Transverse colon (tissue), 4 donors: ENCODE measurements around the gene RMDN2.

ENCODE experiments used
- POLR2AphosphoS5 ChIP-seq, 3 donors: sonication (generic); formaldehyde crosslinking; IDR thresholded peaks; one replicate each; pipeline ENCODE4 v1.6.1; 2016; ENCODE audit warnings: antibody characterized with exemption in 3 of 3
- TF ChIP-seq, protein P1 (sequence below), 5 experiments: fragments of 200-600 bp in 3 of 5; fragments of 450-650 bp in 2 of 5; sonication (generic) in 3 of 5; IDR thresholded peaks; 1 replicate in 2 of 5; 2 replicates in 3 of 5; pipeline ENCODE4 v1.5.1; 2016 to 2017; ENCODE audit warnings: antibody characterized with exemption in 5 of 5, inconsistent platforms in 3 of 5, mild to moderate bottlenecking in 2 of 5, moderate library complexity in 1 of 5

GRCh38 chr2:37934591-37935513 lies 9.8 kb downstream of the RMDN2 start:
- TF ChIP-seq, protein P1, sequence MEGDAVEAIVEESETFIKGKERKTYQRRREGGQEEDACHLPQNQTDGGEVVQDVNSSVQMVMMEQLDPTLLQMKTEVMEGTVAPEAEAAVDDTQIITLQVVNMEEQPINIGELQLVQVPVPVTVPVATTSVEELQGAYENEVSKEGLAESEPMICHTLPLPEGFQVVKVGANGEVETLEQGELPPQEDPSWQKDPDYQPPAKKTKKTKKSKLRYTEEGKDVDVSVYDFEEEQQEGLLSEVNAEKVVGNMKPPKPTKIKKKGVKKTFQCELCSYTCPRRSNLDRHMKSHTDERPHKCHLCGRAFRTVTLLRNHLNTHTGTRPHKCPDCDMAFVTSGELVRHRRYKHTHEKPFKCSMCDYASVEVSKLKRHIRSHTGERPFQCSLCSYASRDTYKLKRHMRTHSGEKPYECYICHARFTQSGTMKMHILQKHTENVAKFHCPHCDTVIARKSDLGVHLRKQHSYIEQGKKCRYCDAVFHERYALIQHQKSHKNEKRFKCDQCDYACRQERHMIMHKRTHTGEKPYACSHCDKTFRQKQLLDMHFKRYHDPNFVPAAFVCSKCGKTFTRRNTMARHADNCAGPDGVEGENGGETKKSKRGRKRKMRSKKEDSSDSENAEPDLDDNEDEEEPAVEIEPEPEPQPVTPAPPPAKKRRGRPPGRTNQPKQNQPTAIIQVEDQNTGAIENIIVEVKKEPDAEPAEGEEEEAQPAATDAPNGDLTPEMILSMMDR (IDR thresholded peaks at IDR 0.05): no peak
- TF ChIP-seq POLR2AphosphoS5 (IDR thresholded peaks at IDR 0.05): no peak
